ENCODE data around the gene TPX2.

The TPX2 gene

DNA sequence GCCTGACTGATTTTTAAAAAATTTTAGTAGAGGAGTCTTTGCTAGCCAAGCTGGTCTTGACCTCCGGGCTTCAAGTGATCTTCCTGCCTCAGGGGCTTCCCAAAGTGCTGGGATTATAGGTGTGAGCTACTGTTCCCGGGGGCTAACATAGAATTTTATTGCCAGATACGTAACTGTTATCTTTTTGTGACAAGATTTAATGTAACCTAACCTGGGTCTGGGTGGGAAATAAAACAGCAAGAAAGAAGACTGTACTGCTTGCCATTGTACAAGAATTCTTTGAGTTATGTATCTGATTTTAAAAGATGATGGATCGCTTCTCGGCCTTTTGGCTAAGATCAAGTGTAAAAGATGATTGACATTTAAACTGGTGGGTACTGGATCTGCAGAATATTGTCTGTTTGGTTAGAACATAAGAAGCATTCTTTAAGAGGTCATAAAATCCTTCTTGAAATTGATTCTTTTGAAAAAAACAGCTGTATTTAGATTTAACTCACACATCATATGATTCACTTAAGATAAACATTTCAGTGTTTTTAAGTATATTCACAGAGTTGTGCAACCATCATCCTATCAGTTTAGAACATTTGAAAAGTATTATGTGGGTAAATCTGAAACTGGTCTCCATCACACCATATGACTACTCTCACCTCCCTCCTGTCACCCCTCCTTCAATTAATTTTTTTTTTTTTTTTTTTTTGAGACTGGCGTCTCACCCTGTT is 21.6 kb downstream of the TPX2 start:
- DNase-seq (ENCODE audit: low read depth, low spot score) = no peak

DNA sequence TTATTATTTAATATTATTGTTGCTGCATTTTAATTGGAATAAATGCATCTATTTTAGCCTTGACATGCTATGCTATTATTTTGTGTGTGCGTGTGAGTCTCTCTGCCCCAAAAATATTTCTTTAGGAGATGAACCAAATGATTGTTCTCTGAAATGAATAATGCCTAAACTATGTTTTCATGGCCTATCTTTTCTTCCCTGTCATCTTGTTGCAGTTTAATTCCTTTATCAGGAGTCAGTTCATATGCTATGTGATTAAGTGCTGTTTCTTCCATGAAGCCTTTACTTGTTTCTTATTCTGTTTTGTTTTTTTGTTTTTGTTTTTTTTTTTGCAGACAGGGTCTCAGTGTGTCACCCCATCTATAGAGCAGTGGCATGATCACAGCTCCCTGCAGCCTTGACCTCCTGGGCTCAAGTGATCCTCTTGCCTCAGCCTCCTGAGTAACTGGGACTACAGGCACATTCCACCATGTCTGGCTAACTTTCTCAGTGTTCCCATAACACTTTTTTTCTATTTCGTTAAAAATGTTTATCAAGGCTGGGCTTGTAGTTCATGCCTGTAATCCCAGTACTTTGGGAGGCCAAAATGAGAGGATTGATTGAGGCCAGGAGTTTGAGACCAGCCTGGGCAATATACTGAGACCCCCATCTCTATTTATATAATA is 25.7 kb downstream of the TPX2 start:
- no peak for DNase-seq (ENCODE audit: low read depth, low spot score)

DNA sequence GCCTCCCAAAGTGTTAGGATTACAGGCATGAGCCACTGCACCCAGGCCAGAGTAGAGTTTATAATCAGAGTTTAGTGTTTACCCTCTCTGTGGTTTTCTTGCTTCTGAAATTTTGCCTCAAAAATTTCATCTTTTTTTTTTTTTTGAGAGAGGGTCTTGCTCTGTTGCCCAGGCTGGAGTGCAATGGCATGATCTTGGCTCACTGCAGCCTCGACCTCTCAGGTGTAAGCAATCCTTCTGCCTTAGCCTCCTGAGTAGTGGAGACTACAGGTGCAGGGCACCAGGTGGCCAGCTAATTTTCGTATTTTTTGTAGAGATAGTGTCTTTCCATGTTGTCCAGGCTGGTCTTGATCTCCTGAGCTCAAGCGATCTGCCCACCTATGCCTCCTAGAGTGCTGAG is 28.7 kb downstream of the TPX2 start:
- no peak for DNase-seq (ENCODE audit: low read depth, low spot score)

DNA sequence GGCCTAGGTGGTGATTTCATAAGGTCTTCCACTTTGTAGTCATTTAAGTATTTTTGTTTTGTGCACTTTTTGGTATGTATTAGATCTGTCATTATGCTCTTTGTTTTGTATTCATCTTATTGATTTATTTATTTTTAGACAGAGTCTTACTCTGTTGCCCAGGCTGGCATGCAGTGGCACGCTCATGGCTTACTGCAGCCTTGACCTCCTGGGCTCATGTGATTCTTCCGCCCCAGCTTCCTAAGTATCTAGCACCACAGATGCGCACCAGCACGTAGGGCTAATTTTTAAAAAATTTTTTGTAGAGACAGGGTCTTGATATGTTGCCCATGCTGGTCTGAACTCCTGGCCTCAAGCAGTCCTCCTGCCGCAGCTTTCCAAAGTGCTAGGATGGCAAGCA is 30.6 kb downstream of the TPX2 start:
- DNase-seq (ENCODE audit: low read depth, low spot score) = no peak

DNA sequence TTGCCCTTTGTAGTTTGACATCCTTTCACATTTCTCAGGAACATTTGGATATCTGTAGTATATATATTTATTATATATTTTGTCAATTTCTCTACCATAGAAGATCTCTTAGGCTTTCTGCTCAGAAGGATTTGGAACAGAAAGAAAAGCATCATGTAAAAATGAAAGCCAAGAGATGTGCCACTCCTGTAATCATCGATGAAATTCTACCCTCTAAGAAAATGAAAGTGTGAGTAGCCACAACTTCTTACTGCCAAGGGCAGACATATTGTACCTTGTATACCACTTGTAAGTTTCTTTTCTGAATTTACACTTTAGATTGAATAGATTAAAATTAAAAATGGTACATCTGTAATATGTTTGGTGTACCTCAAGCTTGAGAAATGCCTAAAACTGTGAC is 31.2 kb downstream of the TPX2 start:
- no peak for DNase-seq (ENCODE audit: low read depth, low spot score)

DNA sequence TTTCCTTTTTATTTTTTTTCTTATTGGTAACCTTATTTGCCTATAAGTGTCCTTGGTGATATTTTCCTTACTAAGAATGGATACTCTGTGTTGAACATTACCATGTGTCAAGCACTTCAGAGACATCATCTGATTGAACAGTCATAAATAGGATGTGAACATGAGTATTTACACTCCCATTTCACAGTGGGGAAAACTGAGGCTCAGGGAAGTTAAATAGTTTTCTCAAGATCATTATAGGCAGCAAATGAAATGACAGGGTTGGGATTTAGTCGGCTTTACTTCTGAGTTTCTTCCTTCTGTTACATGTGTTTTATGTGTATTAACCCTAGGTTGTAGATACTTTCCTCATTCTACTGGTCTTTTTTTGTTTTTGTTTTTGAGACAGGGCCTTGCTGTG is 35.3 kb downstream of the TPX2 start:
- no peak for DNase-seq (ENCODE audit: low read depth, low spot score)

DNA sequence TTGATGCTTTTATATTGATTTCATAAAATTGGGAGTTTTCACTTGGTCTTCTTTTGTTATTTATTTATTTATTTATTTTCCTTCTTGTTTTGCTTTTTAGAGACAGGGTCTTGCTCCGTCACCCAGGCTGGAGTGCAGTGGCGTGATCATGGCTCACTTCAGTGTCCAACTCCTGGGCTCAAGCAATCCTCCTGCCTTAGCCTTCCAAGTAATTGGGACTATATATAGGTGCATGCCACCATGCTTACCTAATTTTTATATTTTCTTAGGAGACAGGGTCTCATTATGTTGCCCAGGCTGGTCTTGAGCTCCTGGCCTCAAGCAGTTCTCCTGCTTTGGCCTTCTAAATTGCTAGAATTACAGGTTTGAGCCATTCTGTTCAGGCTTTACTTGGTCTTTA is 41.7 kb downstream of the TPX2 start:
- DNase-seq (ENCODE audit: low read depth, low spot score) = no peak

DNA sequence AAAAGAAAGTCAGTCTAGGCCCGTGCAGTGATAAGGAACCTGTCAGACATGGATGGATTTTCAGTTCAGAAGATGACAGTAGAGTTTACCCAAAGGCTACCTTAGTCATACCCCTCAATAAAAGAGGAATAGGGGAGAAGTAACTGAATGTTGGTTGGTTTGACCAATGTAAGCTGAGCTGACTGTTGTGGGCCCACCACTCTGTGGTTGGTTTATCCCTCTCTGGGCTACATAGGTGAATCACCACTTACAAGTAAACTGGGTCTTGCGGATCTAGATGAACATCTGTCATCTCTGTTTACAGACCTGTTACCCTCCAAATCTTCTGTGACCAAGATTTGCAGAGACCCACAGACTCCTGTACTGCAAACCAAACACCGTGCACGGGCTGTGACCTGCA is 42.9 kb downstream of the TPX2 start:
- no peak for DNase-seq (ENCODE audit: low read depth, low spot score)

DNA sequence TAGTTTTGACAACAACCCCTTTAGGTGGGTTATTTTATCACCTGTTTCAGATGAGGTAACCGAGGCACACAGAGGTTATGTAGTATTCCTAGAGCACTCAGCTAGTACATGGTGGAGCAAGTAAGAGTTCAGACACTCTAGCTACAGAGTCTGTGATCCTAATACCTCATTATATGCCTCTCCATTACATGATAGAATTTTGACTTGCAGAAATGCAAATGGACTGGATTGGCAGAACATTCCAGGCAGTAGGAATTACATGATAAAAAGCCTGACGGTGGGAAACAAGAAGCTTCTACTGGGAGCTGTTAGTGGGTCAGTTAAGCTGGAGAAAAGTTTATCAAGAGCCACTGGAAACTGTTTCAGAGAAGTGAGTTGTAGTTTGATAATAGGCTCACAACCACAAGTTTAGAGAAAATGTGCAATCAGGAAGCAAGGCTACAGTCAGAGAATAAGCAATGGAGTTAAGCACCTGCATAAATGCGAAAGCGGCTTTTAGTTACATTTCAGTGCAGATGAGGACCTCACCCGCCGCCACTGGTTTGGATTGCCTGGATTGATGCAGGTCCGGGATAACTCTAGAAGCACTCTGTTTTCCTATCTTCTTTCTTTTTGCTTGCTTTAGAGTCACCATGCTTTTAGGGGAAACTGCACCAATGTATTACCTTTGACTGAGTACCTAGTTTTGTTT is 45.4 kb downstream of the TPX2 start:
- no peak for DNase-seq (ENCODE audit: low read depth, low spot score)

DNA sequence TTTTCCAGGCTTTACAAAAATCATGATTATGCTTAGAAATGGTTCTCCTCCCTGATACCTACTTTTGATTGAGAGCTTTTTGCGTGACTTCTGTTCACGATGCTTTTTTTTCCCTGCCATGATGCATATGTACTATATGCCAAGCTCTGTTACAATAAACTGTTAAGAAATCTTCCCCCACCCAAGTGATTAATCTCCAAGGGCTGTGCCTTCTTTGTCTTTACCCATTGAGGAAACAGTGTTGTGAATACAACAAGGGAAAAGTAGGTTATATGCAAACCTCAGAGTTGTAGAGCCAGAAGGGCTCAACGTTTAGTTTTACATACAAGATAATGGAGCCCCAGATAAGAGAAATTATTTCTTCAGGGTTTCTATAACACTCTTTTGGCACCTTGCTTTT is 46.0 kb downstream of the TPX2 start:
- no peak for DNase-seq (ENCODE audit: low read depth, low spot score)

DNA sequence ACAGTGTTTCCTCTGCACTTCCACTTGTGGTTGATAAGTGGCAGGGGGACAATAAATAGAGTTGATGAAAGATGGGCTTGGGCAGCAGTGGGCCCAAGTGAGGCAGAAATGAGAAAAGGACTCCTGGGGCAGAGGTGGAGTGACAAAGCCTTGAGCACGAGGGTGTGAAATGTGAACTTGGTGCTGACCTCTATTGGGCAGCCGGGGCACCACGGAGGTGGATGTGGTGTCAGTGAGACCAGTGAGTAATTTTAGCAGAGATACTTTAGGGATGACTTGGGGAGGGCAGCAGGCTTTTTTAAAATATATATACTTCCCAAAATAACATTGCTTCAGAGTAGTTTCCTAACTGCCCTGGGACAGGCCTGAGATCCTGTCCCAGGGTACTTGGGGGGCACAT is 49.5 kb downstream of the TPX2 start:
- DNase-seq (ENCODE audit: low read depth, low spot score) = no peak

DNA sequence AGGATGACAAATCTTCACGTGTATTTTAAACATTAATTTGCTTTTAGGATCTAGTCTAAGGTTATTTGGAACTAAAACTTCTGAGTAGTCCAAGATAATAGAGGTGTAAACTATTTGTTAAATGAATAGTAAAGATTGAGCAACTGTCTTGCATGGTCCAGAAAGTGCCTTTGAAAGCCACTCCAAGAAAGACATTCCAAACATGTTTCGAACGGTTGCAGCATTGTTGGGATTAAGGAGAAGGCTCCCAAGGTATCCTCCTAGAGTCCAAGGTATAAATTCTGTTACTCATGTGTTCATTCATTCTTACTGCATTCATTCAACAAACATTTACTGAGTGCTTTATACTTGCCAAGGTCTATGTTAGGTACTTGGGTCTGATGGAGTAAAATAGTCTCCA is 51.3 kb downstream of the TPX2 start:
- DNase-seq (ENCODE audit: low read depth, low spot score) = no peak

DNA sequence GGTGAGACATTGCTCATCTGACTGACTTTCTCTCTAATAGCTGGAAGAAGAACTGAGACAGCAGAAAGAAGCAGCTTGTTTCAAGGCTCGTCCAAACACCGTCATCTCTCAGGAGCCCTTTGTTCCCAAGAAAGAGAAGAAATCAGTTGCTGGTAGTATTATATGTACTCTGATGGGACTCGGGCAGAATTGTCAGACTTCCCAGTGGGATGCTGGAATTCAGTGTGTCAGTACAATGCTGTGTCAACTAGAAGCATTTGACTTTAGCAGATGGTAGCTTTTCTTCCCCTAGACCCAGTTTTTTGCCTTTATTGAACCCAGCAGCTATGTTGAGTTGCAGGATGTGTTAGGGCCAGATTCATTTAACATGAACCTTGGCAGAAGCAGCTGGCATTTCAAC is 58.3 kb downstream of the TPX2 start:
- no peak for DNase-seq (ENCODE audit: low read depth, low spot score)

DNA sequence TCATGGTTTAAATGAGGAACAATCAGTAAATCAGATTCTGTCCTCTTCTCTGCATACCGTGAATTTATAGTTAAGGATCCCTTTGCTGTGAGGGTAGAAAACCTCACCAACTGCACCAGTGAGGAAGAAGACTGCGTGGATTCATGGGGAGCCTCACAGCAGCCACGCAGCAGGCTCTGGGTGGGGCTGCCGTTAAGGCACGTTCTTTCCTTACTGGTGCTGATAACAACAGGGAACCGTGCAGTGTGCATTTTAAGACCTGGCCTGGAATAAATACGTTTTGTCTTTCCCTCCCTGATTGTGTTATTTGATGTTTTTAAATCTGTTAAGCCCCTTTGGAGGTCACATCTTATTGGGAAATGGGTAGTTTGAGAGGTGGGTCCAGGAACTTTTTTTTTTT is 62.4 kb downstream of the TPX2 start:
- no peak for DNase-seq (ENCODE audit: low read depth, low spot score)

DNA sequence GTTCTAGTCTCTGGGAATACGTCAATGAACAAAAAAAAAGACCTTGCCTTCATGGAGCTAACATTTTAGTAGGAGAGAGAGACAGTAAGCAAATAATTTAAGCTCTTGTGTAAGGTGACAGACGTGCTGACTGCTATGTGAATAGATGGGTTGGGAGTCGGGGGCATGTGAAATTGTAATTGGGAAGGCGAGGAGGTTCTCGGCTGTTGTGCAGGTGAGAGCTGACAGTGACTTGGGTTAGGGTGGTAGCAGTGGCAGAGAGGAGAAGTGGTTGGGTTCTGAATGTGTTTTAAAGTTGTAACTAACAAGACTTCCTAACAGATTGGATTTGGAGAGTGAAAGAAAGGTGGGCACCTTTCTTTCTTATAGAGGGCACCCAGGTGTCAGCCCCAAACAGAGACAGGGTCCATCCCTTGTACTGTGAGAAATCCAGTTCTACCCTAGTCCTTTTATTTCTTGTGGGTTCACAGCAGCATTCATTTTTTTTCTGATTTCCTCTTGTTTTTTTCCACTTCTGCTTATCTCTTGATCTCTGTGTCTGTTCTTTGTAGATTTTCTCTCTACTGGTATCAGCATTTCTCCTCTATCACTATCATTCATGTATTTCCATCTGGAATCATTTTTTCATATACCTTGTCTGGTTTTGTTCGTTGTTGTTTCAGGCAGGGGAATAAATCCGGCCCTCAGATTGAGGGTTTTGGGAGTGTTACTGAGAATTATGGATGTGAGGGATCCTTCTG is 64.6 kb downstream of the TPX2 start:
- DNase-seq (ENCODE audit: low read depth, low spot score) = no peak

DNA sequence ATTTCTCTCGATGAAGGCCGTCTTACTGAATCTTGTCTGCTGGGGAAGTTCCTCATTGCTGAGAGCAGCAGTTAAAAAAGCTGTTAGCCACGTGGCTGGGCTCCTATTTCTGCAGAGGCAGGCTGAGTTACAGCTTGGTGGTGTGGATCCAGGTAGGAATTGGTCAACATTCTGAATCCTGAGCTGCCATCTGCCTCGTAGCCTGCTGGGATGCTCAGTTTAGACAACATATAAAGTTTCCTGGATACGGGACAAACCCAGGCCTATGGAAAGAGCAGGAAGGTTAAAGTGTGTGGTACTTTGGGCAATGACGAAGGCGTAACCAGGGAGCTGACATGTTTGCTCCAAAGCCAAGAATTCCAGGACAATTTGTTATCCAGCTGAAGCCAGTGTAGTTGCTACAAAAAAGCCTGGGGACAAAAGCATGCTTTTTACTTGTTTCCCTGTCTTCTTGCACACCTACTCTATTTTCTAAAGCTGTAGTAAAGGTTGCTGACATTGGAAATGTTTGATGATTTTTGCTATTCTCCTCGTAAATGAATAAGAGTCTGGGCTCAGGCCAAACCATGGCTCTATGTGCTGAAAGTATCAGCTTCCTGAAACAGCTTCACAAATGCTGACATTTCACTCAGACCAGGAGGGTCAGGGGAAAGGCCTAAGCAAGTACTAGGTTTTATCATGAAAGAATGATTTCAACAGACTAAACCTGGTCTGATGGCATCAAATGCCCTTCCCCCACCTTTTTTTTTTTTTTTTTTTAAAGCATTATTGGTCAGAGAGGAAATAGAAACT is 67.7 kb downstream of the TPX2 start:
- DNase-seq (ENCODE audit: low read depth, low spot score) = no peak

DNA sequence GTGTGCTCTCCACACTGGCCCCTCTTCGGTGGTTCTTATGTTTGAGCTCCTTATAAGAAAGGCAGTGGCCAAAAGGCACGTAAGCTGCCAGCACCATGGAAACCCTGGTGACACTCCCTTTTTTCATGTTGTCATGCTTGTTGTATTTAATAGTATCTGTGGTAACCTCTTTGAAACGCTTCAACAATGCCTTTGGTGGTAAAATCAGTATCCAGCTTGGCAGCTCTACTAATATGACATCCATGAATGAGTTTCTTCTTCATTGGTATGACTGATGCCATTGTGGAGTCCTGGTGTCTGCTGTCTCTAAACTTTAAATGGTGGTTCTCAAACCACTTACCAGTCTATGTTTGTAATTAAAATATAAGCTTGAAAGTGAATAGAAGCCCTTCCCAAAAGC is 69.4 kb downstream of the TPX2 start:
- no peak for DNase-seq (ENCODE audit: low read depth, low spot score)

DNA sequence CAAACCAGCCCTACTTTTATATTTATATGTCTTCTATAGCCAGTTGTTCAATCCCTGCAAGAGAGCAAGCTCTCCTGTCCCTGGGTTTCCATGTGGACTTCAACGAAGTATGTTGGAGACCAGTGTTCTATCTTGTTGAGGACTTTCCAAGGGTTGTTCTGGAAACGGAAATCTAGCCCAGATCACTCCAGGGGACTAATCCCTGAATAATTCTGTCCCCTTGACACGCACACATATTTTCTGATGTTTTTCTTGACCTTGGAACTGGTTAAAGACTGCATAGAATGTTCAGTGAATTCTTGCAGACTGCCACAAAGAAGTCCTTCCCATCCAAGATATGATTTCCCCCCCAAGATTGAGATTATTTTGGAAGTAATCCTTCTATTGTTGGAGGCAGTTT is 70.6 kb downstream of the TPX2 start:
- no peak for DNase-seq (ENCODE audit: low read depth, low spot score)

DNA sequence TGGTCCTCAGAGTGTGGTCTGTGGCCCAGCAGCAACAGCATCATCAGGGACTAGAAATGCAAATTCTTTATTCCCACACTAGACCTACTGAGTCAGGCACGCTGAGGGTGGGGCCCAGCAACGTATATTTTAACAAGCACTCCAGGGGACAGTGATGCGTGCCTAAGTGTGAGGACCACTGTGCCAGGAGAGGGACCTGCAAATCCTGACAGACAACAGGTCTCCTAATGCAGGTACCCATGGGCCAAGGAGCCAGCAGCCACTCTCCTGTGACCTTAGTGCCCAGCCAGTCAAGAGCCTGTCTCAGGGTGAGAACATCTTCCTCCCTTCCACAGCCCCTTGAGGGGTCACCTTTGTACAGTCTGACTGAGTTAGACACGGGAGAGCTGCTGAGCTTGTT is 72.1 kb downstream of the TPX2 start:
- DNase-seq (ENCODE audit: low read depth, low spot score) = no peak

DNA sequence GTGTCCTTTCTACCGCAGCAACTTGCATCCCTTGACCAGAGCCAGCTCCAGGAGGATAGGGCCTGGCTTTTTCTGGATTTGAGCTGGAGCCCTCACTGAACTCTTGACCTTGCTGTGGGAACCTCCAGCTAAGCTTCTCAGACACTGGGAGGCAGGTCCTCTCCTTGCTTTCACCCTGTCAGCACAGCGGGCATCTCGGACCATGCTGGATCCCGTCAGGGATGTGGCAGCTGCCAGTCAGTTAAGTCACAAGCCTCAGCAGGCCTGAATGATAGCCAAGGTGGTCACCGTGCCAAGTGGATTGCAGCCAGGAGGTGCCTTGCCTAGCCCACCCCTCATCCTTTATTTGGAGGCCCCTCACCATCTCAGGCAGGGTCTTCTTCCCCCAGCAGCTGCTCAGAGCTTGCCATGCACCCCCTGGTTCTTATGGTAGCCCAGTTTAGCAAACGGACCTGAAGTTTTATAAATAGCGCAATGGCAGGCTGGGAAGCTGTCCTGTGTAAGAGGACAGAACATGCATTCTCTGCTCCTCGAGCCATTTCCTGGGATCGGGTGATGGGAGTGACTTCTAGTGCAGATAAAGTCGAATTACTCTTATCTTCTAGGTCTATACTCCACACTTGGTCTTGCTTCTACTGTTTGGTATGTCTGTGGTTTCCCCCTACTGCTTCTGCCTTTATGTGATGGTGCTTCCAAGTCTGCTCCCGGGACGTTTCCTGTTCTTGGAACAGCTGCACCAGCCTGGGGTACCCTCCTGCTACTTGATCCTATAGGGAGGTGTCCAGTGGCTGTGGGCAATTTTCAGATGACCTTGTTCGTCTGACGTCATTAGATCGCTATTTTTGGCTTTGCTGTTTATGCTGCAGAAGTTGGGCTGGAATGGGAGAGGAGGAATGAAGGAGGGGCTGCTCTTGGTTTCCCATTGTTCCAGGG is 73.0 kb downstream of the TPX2 start:
- no peak for DNase-seq (ENCODE audit: low read depth, low spot score)

DNA sequence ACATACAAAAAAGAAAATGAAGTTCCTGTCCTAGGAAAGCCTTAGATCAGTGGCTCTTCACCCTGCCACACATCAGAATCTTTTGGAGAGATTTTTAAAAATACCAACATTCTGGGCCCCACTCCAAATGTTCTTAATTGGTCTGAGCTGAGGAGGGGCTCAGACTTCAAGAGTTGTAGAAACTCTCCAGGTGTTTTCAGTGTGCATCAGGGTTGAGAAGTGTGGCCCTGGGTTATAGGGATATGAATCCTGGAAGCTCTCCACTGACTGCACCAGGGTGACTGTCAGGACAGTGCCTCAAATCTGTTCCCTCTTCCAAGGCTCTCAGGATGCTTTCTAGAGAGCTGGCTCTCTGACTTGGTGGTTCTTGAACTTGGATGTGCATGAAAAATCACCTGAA is 74.5 kb downstream of the TPX2 start:
- no peak for DNase-seq (ENCODE audit: low read depth, low spot score)
